OCI-LY7 (cell line): ENCODE measurements around the gene FAM217A.

ENCODE experiments used
- CTCF ChIP-seq: fragments of 200-600 bp; sonication (generic); conservative IDR thresholded peaks from 2 replicates; pipeline ENCODE4 v1.5.1; 2014; ENCODE audit warnings: mild to moderate bottlenecking, antibody characterized with exemption, low read length, moderate library complexity, mixed read lengths
- EZH2phosphoT487 ChIP-seq: fragments of 200-600 bp; sonication (generic); IDR thresholded peaks from 2 replicates; pipeline ENCODE4 v1.6.1; 2018; ENCODE audit warnings: low read depth, borderline replicate concordance, mild to moderate bottlenecking, mixed run types, antibody characterized with exemption, low read length, moderate library complexity, mixed read lengths

- TF ChIP-seq CTCF (no peak), EZH2phosphoT487 (no peak)
Observed at GRCh38 chr6:4057036-4057435, 21.9 kb downstream of the FAM217A start.
